ENCODE results near the gene KSR2. TPM values are rescaled to one million over a fixed set of nuclear protein-coding genes. Genes with fewer than 3 reads are reported as not detected.

KSR2 gene
- total RNA-seq, 2 experiments from 2014 or later, result 0.03 to 0.15 TPM

DNA sequence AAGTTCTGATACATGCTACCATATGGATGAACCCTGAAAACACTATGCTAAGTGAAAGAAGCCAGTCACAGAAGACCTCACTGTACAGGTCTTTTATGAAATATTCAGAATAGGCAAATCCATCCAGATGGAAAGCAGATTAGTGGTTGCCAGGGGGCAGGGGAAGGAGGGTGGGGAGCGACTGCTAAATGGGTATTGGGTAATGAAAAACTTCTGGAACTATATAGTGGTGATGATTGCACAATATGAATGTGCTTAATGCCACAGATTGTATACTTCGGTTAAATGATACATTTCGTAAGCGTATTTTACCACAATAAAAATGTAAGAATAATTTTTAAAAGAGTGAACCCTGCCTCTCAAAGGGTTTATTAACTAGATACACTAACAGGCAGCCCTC is 11.8 kb upstream of the KSR2 start:
- H3K9me3 ChIP-seq (ENCODE audit: low read length), result no peaks in the 10 kb centered on the region
- DNase-seq (ENCODE audit: low spot score), result no peak
- H3K9me2 ChIP-seq (ENCODE audit: insufficient read depth, low read length), result no peaks in the 10 kb centered on the region
- no peak overlapping the region for H3K4me3 ChIP-seq (ENCODE audit: low read depth, low read length, poor library complexity, severe bottlenecking)
- H4K20me1 ChIP-seq (ENCODE audit: insufficient read depth, low read length), result no peaks in the 10 kb centered on the region
- H3K4me2 ChIP-seq (ENCODE audit: low read length), result no peak overlapping the region
- no peaks in the 10 kb centered on the region for H3K36me3 ChIP-seq (ENCODE audit: insufficient read depth, low read length)
- no peak overlapping the region for H3K27ac ChIP-seq (ENCODE audit: low read depth, low read length, poor library complexity, severe bottlenecking)
- no peak overlapping the region for H2AFZ ChIP-seq (ENCODE audit: low read length)
- ChIA-PET CTCF (ENCODE audit: unreplicated experiment) (no interaction called here), POLR2A (no interaction called here)
- TF ChIP-seq, protein P1, sequence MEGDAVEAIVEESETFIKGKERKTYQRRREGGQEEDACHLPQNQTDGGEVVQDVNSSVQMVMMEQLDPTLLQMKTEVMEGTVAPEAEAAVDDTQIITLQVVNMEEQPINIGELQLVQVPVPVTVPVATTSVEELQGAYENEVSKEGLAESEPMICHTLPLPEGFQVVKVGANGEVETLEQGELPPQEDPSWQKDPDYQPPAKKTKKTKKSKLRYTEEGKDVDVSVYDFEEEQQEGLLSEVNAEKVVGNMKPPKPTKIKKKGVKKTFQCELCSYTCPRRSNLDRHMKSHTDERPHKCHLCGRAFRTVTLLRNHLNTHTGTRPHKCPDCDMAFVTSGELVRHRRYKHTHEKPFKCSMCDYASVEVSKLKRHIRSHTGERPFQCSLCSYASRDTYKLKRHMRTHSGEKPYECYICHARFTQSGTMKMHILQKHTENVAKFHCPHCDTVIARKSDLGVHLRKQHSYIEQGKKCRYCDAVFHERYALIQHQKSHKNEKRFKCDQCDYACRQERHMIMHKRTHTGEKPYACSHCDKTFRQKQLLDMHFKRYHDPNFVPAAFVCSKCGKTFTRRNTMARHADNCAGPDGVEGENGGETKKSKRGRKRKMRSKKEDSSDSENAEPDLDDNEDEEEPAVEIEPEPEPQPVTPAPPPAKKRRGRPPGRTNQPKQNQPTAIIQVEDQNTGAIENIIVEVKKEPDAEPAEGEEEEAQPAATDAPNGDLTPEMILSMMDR (conservative IDR thresholded peaks at IDR 0.05; ENCODE audit: low read length), result no peak
- TF ChIP-seq EZH2phosphoT487 (IDR thresholded peaks at IDR 0.05; ENCODE audit: borderline replicate concordance, low read depth, low read length), result no peak
- intact Hi-C loops (cut with micrococcal nuclease; ENCODE audit: unreplicated experiment), result no loop called here
- H3K79me2 ChIP-seq (ENCODE audit: insufficient read depth, low read depth, low read length), result no peaks in the 10 kb centered on the region
- no TSS peak for BruUV-seq (replicated peaks)
- no peaks in the 10 kb centered on the region for H3K4me1 ChIP-seq (ENCODE audit: insufficient read depth, low read length, poor library complexity, severe bottlenecking)

DNA sequence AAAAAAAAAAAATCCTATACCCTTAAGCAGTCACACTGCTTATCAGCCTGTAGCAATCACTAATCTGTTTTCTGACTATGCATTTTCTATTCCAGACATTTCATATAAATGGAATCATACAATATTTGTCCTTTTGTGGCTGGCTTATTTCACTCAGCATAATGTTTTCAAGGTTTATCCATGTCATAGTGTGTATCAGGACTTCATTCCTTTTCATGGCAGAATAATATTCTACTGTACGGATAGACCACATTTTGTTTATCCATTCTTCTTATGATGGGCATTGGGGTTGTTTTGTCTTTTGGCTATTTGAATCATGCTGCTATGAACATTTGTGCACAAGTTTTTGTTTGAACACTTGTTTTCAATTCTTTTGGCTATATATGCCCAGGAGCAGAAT is 8.6 kb upstream of the KSR2 start:
- intact Hi-C loops (cut with micrococcal nuclease; ENCODE audit: unreplicated experiment), result no loop called here
- no peak overlapping the region for H3K27ac ChIP-seq (ENCODE audit: low read depth, low read length, poor library complexity, severe bottlenecking)
- no peak overlapping the region for H3K4me2 ChIP-seq (ENCODE audit: low read length)
- H2AFZ ChIP-seq (ENCODE audit: low read length), result no peak overlapping the region
- ChIA-PET POLR2A (no interaction called here), CTCF (ENCODE audit: unreplicated experiment) (no interaction called here)
- BruUV-seq (replicated peaks), result no TSS peak
- DNase-seq (ENCODE audit: low spot score), result no peak
- H3K36me3 ChIP-seq (ENCODE audit: insufficient read depth, low read length), result no peaks in the 10 kb centered on the region
- H4K20me1 ChIP-seq (ENCODE audit: insufficient read depth, low read length), result no peaks in the 10 kb centered on the region
- H3K4me1 ChIP-seq (ENCODE audit: insufficient read depth, low read length, poor library complexity, severe bottlenecking), result no peaks in the 10 kb centered on the region
- no peak overlapping the region for H3K4me3 ChIP-seq (ENCODE audit: low read depth, low read length, poor library complexity, severe bottlenecking)
- TF ChIP-seq, protein P1 (conservative IDR thresholded peaks at IDR 0.05; ENCODE audit: low read length), result no peak
- TF ChIP-seq EZH2phosphoT487 (IDR thresholded peaks at IDR 0.05; ENCODE audit: borderline replicate concordance, low read depth, low read length), result no peak
- no peaks in the 10 kb centered on the region for H3K9me3 ChIP-seq (ENCODE audit: low read length)
- H3K9me2 ChIP-seq (ENCODE audit: insufficient read depth, low read length), result no peaks in the 10 kb centered on the region
- no peaks in the 10 kb centered on the region for H3K79me2 ChIP-seq (ENCODE audit: insufficient read depth, low read depth, low read length)

DNA sequence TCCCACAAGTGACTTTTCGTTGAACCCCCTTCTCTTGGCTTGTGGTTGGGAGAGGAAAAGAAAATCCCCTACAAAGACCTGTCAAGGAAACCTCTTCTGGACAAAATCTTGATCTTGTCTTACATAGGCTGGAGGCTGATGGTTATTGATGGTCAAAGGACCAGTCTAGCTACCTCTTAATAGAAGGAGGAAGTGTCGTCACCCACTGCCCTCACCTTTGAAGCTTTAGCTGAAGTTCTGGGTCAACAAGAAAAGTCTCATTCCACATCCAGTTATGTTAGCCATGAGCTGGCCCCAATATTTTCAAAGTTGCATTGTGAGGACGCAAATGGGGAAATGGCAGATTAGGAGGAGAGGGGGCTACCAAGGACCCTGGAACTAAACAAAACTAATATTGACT is 6.2 kb upstream of the KSR2 start:
- Histone ChIP-seq H3K4me2 (ENCODE audit: low read length) (no peak overlapping the region), H3K4me3 (ENCODE audit: low read depth, low read length, poor library complexity, severe bottlenecking) (no peak overlapping the region), H3K27ac (ENCODE audit: low read depth, low read length, poor library complexity, severe bottlenecking) (no peak overlapping the region), H3K9me2 (ENCODE audit: insufficient read depth, low read length) (no peaks in the 10 kb centered on the region), H3K79me2 (ENCODE audit: insufficient read depth, low read depth, low read length) (no peaks in the 10 kb centered on the region), H3K4me1 (ENCODE audit: insufficient read depth, low read length, poor library complexity, severe bottlenecking) (no peaks in the 10 kb centered on the region), H4K20me1 (ENCODE audit: insufficient read depth, low read length) (no peaks in the 10 kb centered on the region), H3K9me3 (ENCODE audit: low read length) (no peaks in the 10 kb centered on the region), H2AFZ (ENCODE audit: low read length) (no peak overlapping the region), H3K36me3 (ENCODE audit: insufficient read depth, low read length) (no peaks in the 10 kb centered on the region)
- no peak for DNase-seq (ENCODE audit: low spot score)
- TF ChIP-seq EZH2phosphoT487 (IDR thresholded peaks at IDR 0.05; ENCODE audit: borderline replicate concordance, low read depth, low read length), result no peak
- TF ChIP-seq, protein P1 (conservative IDR thresholded peaks at IDR 0.05; ENCODE audit: low read length), result no peak
- ChIA-PET CTCF (ENCODE audit: unreplicated experiment) (no interaction called here), POLR2A (no interaction called here)
- intact Hi-C loops (cut with micrococcal nuclease; ENCODE audit: unreplicated experiment), result no loop called here
- no TSS peak for BruUV-seq (replicated peaks)

Measured in OCI-LY7 (cell line).